ENCODE measurements around the gene RBM17.

GRCh38 chr10:6119962-6120361 lies 31.1 kb downstream of the RBM17 start:
- TF ChIP-seq SPI1 (IDR thresholded peaks at IDR 0.05; ENCODE audit: low read depth, low read length) (no peak), POLR2A (IDR thresholded peaks at IDR 0.05; ENCODE audit: low read depth, low read length) (no peak), TAF1 (IDR thresholded peaks at IDR 0.05; ENCODE audit: low read depth, low read length) (no peak), POLR2AphosphoS5 (IDR thresholded peaks at IDR 0.05; ENCODE audit: low read depth, low read length) (no peak), POU2F2 (IDR thresholded peaks at IDR 0.05; ENCODE audit: low read depth, low read length) (no peak)

Measured in GM12891 (cell line).